ENCODE data around the gene DUSP22.

DUSP22 gene

GRCh38 chr6:297571-298232, 5.4 kb downstream of the DUSP22 start:
- DNase-seq = no peak

DNA sequence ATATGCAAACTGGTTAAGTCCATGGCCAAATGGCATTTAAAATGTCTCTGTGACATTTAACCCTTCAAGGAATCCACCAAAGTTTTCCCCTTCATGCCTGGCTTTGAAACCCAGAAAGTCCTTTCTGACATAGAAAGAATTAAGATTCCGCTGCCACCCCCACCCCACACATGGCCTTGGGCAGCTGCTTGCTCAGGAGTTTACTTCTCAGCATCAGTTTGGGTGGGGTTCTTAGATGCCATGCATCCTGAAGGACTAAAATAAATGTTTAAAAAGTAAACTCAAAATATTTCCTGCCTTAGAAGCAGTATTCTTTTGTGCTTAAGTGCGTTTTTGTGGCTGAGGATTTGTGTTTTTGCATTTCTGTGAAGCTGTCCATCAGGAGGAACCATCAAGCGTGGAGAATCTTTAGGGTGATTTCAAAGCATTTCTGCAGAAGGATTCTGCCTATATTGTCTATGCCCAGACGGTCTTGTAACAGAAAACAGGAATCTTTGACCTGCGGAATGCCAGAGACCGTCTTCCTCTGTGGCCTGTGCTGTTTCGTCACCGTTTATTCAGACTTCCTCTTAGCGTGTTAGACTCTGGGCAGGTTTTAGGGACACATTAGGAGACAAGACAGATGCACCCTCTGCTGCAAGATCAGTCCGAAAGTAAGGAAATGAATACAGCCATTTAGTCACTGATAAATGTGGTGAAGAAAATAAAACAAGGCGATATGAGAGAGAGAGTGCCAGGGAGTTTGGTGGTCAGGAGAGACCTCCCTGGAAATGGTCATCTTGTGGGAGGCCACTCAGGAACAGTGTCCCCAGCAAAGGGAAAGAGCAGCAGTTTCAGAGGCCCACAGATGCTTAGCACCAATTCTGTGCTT, 6.2 kb downstream of the DUSP22 start:
- DNase-seq = no peak

DNA sequence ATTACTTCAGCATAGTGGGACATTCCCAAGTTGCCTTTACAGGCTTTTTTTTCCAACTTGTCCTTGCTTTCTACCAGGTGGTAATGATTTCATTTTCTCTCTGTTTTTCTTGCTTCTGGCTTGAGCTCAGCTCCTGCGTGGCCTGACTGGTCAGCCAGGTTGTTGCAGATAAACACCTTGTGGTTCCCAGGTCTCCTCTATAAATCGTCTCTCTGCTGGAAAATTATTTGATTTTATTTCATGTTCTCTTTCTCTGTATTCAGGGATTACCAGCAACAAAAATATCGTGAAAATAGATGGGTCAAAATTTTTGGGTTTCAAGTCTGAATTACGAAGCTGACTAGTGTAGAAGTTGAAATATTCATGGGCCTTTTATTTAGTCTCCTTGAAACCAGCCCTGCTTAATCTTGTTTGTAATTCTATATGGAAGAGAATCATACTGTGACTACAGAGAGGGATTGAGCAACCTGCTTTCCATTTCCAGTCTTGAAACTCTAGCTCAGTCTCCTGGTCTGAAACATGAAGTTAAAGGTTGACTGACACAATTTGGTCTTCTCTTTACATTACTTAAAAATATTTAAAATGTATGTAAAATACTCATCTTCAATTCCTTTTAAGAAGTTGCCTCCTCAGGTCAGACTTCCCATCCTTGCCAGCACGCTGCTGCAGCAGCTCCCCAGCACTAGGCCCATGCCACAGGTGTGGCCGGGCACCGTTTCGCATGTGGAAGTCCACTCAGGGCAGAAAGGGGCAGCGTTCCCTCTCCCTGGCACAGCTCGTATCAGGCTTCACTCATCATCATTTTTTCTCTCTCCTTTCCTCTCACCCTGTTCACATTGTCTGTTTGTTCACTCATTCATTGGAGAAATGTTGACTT, 7.1 kb downstream of the DUSP22 start:
- DNase-seq = no peak

GRCh38 chr6:300026-300425, 7.7 kb downstream of the DUSP22 start:
- DNase-seq = no peak

- no peak for DNase-seq
Observed at GRCh38 chr6:300494-301198, 8.4 kb downstream of the DUSP22 start.

- no peak for DNase-seq
Observed at GRCh38 chr6:301526-301925, 9.2 kb downstream of the DUSP22 start.

DNA sequence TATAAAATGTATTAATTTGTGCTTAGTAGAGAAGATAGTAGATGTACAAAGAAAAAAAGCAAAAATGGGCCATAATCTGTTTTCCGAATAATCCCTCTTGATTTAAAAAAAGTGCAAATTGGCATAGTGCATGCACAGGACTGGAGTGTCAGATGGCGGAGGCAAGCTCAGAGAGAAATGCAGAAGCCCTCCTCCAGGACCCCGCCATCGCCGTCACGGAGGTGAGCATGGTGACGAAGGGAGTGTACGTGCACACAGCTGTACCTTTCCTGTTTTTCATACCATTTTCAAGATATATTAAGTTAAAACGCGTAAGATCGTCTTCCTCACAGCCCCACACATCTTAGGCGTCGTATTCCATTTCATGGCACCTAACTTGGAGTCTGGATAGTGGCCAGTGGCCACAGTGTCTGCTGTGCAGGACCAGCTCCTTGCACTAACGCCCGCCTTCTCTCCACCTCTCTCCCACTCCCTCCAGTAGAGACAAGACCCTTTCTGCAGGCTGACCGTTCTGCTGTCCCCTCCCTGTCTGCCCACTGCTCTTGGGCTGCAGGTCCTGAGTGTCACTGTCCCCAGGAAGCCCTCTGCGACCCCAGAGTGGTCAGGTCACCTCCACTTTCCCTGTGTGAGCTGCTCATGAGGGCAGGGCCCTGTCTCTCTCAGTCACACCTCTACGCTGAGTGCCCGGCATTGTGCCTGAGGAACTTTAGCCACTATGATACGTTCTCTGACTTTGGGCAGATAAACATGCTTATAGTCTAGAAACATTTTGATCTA, 9.8 kb downstream of the DUSP22 start:
- DNase-seq = no peak

- DNase-seq = no peak
Observed at GRCh38 chr6:302760-303159, 10.5 kb downstream of the DUSP22 start.

GRCh38 chr6:303263-303662, 11.0 kb downstream of the DUSP22 start:
- no peak for DNase-seq

- no peak for DNase-seq
Observed at GRCh38 chr6:303948-304558, 11.8 kb downstream of the DUSP22 start.

DNA sequence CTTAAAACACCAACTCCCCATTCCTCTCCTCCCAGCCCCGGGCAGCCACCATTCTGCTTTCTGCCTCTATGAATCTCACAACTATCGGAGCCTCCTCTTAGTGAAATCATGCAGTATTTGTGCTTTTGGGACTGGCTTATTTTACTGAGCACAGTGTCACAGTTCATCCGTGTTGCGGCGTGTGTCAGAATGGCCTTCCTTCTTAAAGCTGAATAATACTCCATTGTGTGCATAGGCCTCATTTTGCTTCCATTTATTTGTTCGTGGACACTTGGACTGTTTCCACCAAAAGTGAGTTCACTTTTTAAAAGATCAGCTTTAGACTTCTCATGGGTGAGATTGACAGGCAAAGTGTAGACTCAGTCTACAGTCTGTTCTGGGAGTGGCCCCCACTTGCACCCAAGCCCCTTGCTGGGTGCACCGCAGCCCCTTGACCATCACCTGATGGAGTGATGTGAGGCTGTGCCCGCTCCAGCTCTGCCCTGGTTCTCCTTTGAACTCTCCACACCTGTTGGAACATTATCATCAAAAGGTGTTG, 12.6 kb downstream of the DUSP22 start:
- DNase-seq = no peak

DNA sequence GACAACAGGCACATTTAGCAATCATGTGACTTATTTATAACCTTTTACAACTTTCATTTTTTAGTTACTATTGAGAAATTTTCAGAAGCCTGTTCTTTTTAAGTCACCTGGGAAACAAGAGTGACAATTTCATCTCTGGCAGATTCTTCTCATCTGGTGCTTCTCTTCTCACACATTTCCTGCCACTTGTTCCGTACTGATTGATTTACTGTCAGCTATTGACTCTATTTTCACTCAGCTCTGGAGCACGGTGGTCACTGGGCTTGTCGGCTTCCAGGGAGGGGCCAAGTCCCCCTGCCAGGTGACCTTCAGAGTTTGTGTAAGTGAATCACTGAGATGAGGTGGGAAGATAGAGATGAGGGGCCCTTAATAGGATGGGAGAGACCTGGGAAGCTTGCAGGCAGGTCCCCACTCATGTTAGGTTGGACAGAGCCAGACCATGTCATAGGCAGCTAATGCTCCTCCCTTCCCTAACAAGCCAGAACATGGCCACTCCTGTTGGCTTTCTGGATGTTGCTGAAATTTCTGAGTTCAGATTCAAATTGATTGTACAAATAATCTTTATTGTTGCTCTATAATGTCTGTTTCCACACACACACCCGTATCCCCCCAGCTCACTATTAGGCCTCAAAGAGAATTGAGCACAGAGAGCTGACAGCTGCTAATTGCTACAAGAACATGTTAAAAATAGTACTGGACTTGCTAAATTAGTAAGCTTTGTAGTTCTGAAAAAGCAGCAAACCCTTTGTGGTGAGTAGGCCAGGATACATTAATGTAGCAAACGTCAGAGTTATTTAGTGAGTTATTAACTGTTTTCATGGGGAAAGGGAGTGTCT, 13.3 kb downstream of the DUSP22 start:
- no peak for DNase-seq

GRCh38 chr6:306641-307061, 14.4 kb downstream of the DUSP22 start:
- DNase-seq = no peak

GRCh38 chr6:307065-307814, 15.0 kb downstream of the DUSP22 start:
- no peak for DNase-seq

DNA sequence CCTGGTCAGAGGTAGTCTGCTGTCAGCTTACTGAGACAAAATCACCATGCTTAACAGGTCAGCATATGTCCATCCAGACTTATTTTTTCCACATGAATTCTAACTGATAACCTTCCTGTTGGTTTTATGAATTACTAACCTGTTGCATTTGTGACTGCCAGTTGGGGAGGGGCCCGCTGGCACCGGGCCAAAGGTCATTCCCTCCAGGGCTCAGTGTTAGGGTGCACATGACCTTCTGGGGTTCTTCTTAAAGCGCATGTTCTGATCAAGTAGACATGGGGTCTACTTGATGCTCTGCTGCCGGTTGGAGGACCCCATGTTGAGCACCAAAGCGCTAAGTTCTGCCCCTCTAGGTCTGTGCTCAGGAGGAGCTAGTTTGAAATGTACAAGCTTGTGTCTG, 15.6 kb downstream of the DUSP22 start:
- no peak for DNase-seq

DNA sequence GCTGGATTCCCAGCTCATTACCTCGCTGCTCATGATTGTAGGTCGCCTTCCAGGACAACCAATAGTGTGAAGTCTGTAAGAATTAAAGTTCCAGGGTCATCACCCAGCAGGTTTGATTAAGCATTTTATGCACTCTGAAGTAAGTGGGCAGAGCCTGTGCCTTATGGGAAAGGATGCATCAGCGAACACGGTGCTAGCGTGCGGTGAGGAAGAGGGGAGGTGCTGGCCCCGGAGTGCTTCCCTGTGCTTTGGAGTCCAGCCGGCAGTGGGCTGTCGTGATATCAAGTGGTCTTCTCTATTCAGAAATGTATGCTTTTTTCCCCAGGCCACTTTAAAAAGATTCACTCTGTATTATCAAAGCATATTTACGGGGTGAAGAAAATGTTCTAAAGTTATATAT, 16.0 kb downstream of the DUSP22 start:
- DNase-seq = no peak

DNA sequence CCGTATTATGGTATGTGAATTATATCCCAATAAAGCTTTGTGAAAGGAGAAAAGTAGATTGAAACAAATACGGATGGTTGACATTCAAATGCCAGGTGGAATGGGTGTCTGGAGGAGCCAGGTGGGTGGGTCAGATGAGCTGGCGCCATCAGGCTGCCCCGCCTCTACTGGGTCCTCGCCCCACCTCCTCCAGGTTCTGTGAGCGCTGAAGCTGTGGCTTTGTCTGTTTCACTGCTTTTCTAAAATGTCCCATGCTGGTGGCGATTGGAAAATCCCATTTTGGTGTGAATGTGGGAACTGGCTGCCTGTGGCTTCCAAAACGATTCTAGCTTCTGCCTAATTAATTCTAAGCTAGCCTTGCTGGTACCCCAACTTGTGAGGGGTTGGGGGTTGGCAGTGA, 16.5 kb downstream of the DUSP22 start:
- no peak for DNase-seq

DNA sequence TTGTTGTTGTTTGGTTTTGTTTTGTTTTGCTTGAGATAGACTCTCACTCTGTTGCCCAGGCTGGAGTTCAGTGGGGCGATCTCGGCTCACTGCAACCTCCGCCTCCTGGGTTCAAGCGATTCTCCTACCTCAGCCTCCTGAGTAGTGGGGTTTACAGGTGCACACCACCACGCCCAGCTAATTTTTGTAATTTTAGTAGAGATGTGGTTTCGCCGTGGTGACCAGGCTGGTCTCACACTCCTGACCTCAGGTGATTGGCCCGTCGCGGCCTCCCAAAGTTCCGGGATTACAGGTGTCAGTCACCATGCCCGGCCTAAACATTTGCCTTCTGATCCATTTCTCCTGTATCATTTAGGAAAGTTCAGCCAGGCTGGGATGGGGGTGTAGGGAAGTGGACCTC, 17.7 kb downstream of the DUSP22 start:
- no peak for DNase-seq

- DNase-seq = no peak
Observed at GRCh38 chr6:310671-311070, 18.4 kb downstream of the DUSP22 start.
